H1 (cell line): ENCODE results near the gene BCL2L12. TPM values are rescaled to one million over a fixed set of nuclear protein-coding genes. Genes with fewer than 3 reads are reported as not detected.

ENCODE experiments used
- CBX8 ChIP-seq: fragments of 300-800, 300-1000 bp; sonication (generic); IDR thresholded peaks from 2 replicates; pipeline ENCODE4 v1.7.1; 2016; ENCODE audit warnings: low read depth, low read length, borderline replicate concordance
- GABPA ChIP-seq: IDR thresholded peaks from 2 replicates; pipeline ENCODE4 v1.6.1; 2011; ENCODE audit warnings: mild to moderate bottlenecking, low read length, moderate library complexity, borderline replicate concordance; ENCODE audit not compliant: insufficient read depth
- KDM5A ChIP-seq: fragments of 200-600 bp; IDR thresholded peaks from 2 replicates; pipeline ENCODE4 v1.7.1; 2012; ENCODE audit warnings: mild to moderate bottlenecking, low read length, inconsistent platforms, mixed read lengths
- RXRA ChIP-seq: IDR thresholded peaks from 2 replicates; pipeline ENCODE4 v1.6.1; 2011; ENCODE audit warnings: low read depth, mild to moderate bottlenecking, low read length, moderate library complexity; ENCODE audit not compliant: insufficient read depth
- SIX5 ChIP-seq: IDR thresholded peaks from 2 replicates; pipeline ENCODE4 v1.6.1; 2011; ENCODE audit warnings: mild to moderate bottlenecking, low read depth, low read length
- SP1 ChIP-seq: IDR thresholded peaks from 2 replicates; pipeline ENCODE4 v1.6.1; 2011; ENCODE audit warnings: low read depth, low read length
- polyA plus RNA-seq, 7 experiments: library from polyadenylated mRNA; depleted of rRNA in 3 of 7; stranded (reverse) in 5 of 7; unstranded in 2 of 7; fragments of >200 nt in 5 of 7; fragments of 200-250 nt in 2 of 7; gene quantifications; 1 replicate in 5 of 7; 2 replicates in 1 of 7; 4 replicates in 1 of 7; pipeline versions ENCODE4 v1.2.1 to v1.2.3, GENCODE V29; 2011 to 2013; ENCODE audit warnings: missing spikeins in 2 of 7, mixed read lengths in 2 of 7
- total RNA-seq: library from RNA; stranded (reverse); fragmentation: NEBNext Ultra II Directional; extraction: Animal tissue kit (Norgen Biotek cat#: 25700); gene quantifications from 2 replicates; pipeline ENCODE4 v1.2.1, GENCODE V29; 2021
- TF ChIP-seq, protein P1 (sequence below): IDR thresholded peaks from 2 replicates; pipeline ENCODE4 v1.6.1; 2011; ENCODE audit warnings: low read depth, mild to moderate bottlenecking, low read length; ENCODE audit not compliant: insufficient read depth

BCL2L12 gene
- total and polyA plus RNA-seq, 2 of the 8 experiments (the other 6 are each of a cell fraction or from before 2014, with no cell fraction given) = 126 to 209 TPM

- no peak for TF ChIP-seq RXRA
- no peak; the same call in 1 of the 2 replicates for TF ChIP-seq KDM5A
- TF ChIP-seq SIX5 = no peak
- no peak for TF ChIP-seq CBX8
- TF ChIP-seq, protein P1, sequence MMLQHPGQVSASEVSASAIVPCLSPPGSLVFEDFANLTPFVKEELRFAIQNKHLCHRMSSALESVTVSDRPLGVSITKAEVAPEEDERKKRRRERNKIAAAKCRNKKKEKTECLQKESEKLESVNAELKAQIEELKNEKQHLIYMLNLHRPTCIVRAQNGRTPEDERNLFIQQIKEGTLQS = no peak
- no peak for TF ChIP-seq GABPA
- peak; percentile 46; the same call in 1 of the 2 replicates for TF ChIP-seq SP1
Measured at GRCh38 chr19:49664171-49665035, 1.3 kb upstream of the BCL2L12 start (continued).
